ENCODE results near the gene LIMS1.

- no peak for TF ChIP-seq POLR2AphosphoS5 (IDR thresholded peaks at IDR 0.05; ENCODE audit: borderline replicate concordance, low read depth, low read length)
- TF ChIP-seq EZH2 (IDR thresholded peaks at IDR 0.05): no peak
- TF ChIP-seq FOXP2 (optimal IDR thresholded peaks at IDR 0.05; ENCODE audit: control extremely low read depth, extremely low read length, insufficient read depth): no peak
These were observed 78.4 kb downstream of the LIMS1 start for GRCh38 chr2:108612514-108613183.
